ENCODE data around the gene SIDT1. TPM values are rescaled to one million over a fixed set of nuclear protein-coding genes. Genes with fewer than 3 reads are reported as not detected.

Gene SIDT1
- total RNA-seq, 1 donor from 2014 or later = not detected

DNA sequence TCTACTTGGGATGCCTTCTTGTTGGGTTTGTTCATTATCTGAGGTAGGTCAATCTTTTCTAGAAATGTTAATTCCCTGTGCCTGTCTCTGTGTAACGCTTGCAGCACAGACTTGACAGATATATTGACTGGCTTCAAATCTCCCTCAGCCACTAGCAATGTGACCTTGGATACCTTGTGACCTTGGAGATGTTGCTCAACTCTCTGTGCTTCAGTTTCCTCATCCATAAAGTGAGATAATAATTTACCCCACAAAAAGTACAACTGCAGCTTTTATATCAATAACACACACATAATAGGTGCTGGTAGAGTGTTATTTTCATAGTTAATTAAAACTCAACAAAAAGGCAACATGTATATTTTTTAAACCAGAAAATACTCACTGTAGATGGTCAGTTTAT is 52.9 kb downstream of the SIDT1 start:
- Mint-ChIP-seq H3K36me3 (ENCODE audit: low read depth) (no peaks in the 10 kb centered on the region), H3K4me1 (ENCODE audit: low read depth) (no peaks in the 10 kb centered on the region), H3K27ac (ENCODE audit: unreplicated experiment) (no peak overlapping the region), H3K9me3 (ENCODE audit: low read depth) (no peaks in the 10 kb centered on the region), H3K27me3 (ENCODE audit: low read depth) (peaks cover 28% of the 10 kb centered on the region), H3K4me3 (ENCODE audit: unreplicated experiment) (no peak overlapping the region)
- TF ChIP-seq, protein P1, sequence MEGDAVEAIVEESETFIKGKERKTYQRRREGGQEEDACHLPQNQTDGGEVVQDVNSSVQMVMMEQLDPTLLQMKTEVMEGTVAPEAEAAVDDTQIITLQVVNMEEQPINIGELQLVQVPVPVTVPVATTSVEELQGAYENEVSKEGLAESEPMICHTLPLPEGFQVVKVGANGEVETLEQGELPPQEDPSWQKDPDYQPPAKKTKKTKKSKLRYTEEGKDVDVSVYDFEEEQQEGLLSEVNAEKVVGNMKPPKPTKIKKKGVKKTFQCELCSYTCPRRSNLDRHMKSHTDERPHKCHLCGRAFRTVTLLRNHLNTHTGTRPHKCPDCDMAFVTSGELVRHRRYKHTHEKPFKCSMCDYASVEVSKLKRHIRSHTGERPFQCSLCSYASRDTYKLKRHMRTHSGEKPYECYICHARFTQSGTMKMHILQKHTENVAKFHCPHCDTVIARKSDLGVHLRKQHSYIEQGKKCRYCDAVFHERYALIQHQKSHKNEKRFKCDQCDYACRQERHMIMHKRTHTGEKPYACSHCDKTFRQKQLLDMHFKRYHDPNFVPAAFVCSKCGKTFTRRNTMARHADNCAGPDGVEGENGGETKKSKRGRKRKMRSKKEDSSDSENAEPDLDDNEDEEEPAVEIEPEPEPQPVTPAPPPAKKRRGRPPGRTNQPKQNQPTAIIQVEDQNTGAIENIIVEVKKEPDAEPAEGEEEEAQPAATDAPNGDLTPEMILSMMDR (IDR thresholded peaks at IDR 0.05) = no peak
- no peak for DNase-seq (ENCODE audit: low spot score)

DNA sequence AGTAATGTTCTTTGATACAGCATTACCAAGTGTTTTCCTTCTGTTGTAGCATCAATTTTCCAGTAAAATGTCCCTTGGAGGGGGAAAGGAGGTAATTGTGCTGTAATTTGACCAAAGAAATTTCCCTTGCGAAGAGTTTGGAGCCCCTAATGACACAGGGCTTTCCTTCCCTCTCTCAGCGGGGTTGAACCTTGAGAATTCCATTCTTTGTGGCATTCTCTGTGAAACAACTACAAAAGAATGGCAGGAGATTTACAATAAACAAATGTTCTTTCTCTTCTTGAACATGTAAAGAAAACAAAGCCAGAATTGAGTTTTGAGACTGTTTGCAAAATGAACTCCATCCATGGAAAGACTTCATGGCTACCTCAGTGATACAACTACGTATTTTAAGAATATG is 53.4 kb downstream of the SIDT1 start:
- Mint-ChIP-seq H3K36me3 (ENCODE audit: low read depth) (no peaks in the 10 kb centered on the region), H3K4me3 (ENCODE audit: unreplicated experiment) (no peak overlapping the region), H3K9me3 (ENCODE audit: low read depth) (no peaks in the 10 kb centered on the region), H3K4me1 (ENCODE audit: low read depth) (no peaks in the 10 kb centered on the region), H3K27me3 (ENCODE audit: low read depth) (peaks cover 24% of the 10 kb centered on the region), H3K27ac (ENCODE audit: unreplicated experiment) (no peak overlapping the region)
- DNase-seq (ENCODE audit: low spot score) = no peak
- TF ChIP-seq, protein P1 (IDR thresholded peaks at IDR 0.05) = no peak

DNA sequence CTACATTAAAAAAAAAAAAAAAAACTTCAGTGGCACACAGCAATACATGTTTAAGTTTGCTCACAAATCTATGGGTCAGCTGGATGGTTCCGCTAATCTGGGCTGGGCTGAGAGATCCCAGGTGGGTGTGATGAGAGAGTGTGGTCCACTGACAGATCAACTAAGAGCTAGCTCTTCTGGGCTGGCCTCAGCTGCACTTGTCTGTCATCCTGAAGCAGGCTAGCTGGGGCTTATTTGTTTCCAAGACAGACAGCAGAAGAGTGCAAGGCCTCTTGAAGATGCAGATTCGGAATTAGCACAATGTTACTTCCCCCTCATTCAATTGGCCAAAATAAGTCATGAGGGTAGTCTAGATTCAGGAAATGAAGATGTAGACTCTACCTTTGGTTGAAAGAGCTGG is 56.5 kb downstream of the SIDT1 start:
- Mint-ChIP-seq H3K27me3 (ENCODE audit: low read depth) (peaks cover 12% of the 10 kb centered on the region), H3K27ac (ENCODE audit: unreplicated experiment) (no peak overlapping the region), H3K4me1 (ENCODE audit: low read depth) (no peaks in the 10 kb centered on the region), H3K4me3 (ENCODE audit: unreplicated experiment) (no peak overlapping the region), H3K9me3 (ENCODE audit: low read depth) (no peaks in the 10 kb centered on the region), H3K36me3 (ENCODE audit: low read depth) (no peaks in the 10 kb centered on the region)
- DNase-seq (ENCODE audit: low spot score) = no peak
- TF ChIP-seq, protein P1 (IDR thresholded peaks at IDR 0.05) = no peak

DNA sequence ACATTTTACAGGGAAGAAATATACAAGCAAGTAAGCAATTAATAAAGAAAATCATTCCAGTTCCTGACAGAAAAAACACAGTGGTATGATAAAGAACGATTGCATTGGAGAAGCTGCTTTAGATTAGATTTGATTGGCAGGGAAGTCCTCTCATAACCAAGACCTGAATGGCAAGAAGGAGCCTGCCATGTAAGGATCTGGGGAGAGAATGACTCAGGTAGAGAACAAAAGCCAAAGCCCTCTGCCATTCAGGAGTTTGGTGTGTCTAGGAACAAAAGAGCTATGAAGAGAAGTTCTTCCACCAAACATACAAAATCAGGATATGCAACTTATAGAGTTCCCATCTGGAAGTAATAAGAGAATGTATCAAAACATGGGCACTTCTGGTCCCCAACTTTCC is 57.6 kb downstream of the SIDT1 start:
- DNase-seq (ENCODE audit: low spot score) = no peak
- Mint-ChIP-seq H3K27me3 (ENCODE audit: low read depth) (peaks cover 12% of the 10 kb centered on the region), H3K4me1 (ENCODE audit: low read depth) (no peaks in the 10 kb centered on the region), H3K4me3 (ENCODE audit: unreplicated experiment) (no peak overlapping the region), H3K9me3 (ENCODE audit: low read depth) (no peaks in the 10 kb centered on the region), H3K36me3 (ENCODE audit: low read depth) (no peaks in the 10 kb centered on the region), H3K27ac (ENCODE audit: unreplicated experiment) (no peak overlapping the region)
- TF ChIP-seq, protein P1 (IDR thresholded peaks at IDR 0.05) = no peak

DNA sequence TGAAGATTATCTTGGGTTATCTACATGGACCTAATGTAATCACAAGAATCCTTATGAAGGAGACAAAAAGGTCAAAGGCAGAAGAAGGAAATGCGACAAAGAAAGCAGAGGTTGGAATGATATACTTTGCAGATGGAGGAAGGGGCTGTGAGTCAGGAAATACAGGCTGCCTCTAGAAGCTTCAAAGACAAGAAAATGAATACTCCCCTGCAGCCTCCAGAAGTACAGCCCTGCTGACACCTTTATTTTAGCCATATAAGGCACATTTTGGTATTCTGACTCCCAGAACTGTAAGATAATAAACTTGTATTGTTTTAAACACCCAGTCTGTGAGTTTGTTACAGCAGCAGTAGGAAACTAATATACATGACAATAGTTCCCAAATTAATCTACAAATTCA is 58.6 kb downstream of the SIDT1 start:
- Mint-ChIP-seq H3K27ac (ENCODE audit: unreplicated experiment) (no peak overlapping the region), H3K4me3 (ENCODE audit: unreplicated experiment) (no peak overlapping the region), H3K9me3 (ENCODE audit: low read depth) (no peaks in the 10 kb centered on the region), H3K4me1 (ENCODE audit: low read depth) (peaks cover 4% of the 10 kb centered on the region), H3K36me3 (ENCODE audit: low read depth) (no peaks in the 10 kb centered on the region), H3K27me3 (ENCODE audit: low read depth) (peaks cover 5% of the 10 kb centered on the region)
- DNase-seq (ENCODE audit: low spot score) = no peak
- TF ChIP-seq, protein P1 (IDR thresholded peaks at IDR 0.05) = no peak

Data from chondrocyte (in vitro differentiated cells).